ENCODE results near the gene STIM1.

- TF ChIP-seq, protein P1, sequence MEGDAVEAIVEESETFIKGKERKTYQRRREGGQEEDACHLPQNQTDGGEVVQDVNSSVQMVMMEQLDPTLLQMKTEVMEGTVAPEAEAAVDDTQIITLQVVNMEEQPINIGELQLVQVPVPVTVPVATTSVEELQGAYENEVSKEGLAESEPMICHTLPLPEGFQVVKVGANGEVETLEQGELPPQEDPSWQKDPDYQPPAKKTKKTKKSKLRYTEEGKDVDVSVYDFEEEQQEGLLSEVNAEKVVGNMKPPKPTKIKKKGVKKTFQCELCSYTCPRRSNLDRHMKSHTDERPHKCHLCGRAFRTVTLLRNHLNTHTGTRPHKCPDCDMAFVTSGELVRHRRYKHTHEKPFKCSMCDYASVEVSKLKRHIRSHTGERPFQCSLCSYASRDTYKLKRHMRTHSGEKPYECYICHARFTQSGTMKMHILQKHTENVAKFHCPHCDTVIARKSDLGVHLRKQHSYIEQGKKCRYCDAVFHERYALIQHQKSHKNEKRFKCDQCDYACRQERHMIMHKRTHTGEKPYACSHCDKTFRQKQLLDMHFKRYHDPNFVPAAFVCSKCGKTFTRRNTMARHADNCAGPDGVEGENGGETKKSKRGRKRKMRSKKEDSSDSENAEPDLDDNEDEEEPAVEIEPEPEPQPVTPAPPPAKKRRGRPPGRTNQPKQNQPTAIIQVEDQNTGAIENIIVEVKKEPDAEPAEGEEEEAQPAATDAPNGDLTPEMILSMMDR (conservative IDR thresholded peaks at IDR 0.05): no peak
- TF ChIP-seq EZH2 (IDR thresholded peaks at IDR 0.05; ENCODE audit: low read depth): no peak
Observed at GRCh38 chr11:4030197-4030596, 174.7 kb downstream of the STIM1 start.
